Fibroblast of upper back skin (primary cell): Measurements from ENCODE around the gene SEPHS1.
"Not testable (repeated sequence)": the region's sequence is repeated elsewhere in the genome, so short reads cannot be mapped to it uniquely, and the experiment has no call there.

Experiments used
- DNase-seq: peaks from one replicate; pipeline ENCODE4 v3.0.0-alpha.2; 2013

Gene SEPHS1

DNA sequence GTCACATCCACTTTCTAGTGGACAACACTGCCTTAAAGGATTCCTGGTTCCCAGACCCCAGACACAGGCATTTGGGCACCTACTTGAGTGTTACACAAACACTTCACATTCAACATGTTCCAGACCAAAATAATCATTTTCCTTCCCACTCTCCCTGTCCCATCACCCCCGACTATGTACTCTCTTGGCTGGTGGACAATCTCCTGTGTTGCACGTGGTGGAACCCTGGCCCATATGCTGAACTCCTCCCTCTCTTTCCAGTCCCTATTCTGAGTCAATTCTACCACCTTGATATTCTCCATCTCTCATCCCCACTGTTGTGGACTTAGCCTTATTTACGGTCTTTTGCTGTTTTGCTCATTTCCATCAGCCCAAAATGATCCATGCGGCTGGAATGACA, 8.3 kb upstream of the SEPHS1 start:
- DNase-seq: no peak

DNA sequence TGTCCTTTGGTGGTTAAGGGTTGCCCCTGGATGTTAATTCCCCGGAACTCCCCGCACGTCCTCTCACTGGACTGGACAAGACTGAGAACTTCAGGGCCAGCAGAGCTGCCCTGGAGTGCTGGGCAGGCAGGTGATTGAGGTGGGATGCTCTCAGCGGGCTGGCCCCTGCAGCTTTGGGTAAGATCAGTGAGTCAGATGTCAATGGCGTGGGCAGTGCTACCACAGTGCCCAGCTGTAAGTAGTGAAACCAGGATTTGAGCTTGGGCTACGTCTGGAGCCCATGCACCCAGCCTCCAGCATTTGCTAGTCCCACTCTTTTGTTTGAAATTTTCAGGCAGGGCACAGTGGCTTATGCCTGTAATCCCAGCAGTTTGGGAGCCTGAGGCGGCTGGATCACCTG, 6.7 kb upstream of the SEPHS1 start:
- DNase-seq: no peak

- no peak for DNase-seq
Measured at GRCh38 chr10:13352519-13352918, 4.4 kb upstream of the SEPHS1 start.

GRCh38 chr10:13351340-13351915, 3.3 kb upstream of the SEPHS1 start:
- DNase-seq: no peak

GRCh38 chr10:13349463-13350274, 1.6 kb upstream of the SEPHS1 start:
- peak; percentile 56 for DNase-seq

GRCh38 chr10:13347500-13348156, 465 bp downstream of the SEPHS1 start:
- peak; percentile 77 for DNase-seq

DNA sequence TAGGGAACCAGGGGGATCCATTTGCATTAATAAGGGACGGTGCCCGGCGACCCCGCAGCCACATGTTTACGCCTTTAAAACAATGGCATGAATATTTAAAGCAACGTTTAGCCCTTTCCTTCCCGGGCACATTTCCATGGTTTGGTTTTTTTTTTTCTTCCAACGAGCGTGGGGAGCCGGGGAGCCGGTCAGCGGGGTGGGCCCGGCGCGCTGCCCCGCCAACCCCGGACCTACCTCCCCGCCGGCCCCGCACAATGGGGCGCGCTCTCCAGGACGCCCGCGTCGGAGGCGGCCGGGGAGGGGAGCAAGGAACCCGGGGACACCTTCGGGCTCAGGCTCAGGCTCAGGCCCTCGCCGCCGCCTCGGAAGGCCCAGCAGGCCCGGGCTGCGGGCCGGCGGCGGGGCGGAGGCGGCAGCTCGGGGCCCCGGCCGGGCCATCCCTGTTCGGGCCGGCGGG, 1.0 kb downstream of the SEPHS1 start:
- DNase-seq: peak; percentile 16

DNA sequence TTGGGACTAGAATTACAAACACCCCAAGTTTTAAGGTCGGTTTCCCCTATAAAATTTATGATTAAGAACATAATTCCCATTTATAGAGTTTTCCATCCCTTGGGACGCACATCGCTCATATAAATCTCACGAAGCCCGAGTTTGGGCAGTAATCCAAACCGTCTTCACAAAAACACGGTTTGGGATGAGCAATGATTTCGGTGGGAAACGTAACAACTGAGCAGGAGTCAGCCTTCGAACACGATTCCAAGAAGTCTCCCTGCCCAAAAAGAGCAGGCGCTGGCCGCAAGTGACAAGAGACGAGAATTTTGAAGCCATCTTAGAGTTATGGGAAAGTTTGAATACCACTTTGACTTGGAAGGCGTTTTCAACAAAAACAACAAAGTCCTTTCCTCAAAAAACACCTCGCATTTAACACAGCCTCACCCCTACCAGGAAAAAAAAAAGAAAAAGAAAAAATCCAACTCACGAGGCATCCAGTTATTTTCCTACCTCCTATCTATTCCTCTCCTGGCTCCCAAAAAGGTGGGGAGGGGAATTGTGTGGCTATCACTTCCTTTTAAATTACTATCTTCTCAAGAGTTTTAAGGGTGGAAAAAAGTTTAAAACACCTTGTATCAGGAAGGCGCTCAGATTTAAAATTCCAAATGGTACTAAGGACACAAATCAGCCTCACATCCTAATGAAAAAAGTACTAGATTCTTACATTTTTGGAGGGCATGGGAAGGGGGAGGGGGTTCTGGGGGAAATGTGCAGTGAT, 1.6 kb downstream of the SEPHS1 start:
- DNase-seq: peak; percentile 82

GRCh38 chr10:13340626-13341376, 7.3 kb downstream of the SEPHS1 start:
- DNase-seq: no peak

- no peak for DNase-seq
Measured at GRCh38 chr10:13340068-13340467, 8.0 kb downstream of the SEPHS1 start.

DNA sequence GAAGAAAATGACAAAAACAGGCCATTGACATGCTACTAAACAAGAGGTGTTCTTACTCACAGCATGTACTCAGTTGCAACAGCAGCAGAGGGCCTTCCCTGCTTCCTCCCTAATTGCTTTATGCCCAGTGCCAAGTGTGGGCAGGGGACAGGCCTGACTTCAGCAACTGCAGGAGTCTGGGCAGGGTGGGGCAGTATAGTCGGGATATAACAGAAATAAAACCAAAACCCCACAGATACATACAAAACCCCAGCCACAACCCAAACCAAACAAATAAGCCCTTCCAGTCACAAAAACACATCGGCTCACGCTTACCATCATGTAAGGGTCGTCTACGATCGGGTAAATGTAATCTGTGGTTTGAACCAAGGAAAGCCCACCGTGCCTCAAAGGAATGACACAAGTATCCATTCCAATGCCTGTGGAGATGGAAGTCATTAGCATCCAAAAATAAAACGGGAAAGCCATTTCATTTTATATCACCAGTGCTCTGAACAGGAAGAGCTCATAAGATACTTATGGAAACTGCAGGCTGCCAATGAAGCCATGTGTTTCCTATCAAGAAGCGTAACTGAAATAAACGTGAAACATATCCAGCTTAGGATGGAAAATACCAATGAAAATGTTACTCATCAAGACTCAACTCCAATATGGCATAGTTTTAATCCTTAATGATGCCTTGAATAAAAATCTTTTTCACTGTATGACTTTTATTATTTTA, 9.5 kb downstream of the SEPHS1 start:
- peak; percentile 90 for DNase-seq

DNA sequence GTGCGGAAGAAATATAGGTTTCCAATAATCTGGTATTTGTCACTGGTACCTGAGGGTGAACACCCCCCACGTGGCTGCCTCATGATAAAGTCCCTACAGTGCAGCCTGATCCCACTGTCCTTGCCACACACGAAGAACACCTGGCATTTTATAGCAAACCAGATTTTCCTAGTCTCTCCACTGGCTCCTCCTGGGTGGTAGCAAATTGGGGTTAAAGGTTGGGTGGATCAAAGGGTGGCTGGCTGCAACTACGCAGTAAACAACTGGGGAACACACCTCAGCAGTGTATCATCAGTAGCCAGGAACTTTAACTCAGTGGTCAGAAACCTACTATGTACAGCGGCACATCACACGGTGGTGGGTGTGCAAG, 10.3 kb downstream of the SEPHS1 start:
- no peak for DNase-seq

DNA sequence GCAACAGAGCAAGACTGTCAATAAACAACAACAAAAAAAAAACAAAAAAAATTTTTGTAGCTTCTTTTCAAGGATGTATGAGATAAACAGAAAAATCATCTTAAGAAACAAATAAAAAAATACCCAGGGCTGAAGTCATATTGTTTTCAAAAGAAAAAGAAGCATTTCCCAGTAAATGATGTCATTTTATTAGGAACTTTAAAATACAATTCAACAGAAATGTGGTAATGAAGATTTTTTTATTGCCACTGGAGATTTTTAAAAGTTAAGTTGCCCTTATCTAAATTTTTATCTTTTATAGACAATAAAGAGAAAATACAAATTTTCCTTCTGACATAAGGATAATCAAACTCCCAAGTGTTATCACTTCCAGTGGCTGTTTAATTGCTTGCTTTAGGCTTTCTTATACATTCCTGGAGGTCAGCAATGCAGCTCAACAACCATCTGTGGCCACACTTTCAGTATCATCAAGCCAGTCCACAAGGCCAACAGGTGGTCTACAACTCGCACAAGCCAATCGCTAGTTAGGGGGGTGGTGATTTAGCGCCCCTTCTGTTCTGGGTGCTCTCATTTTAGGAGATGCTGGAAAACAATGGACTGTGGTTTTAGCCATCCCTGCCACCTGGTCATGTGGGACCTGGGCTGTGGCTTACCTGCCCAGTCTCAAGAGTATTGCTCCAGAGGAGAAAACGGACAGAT, 10.8 kb downstream of the SEPHS1 start:
- no peak for DNase-seq

GRCh38 chr10:13335881-13336280, 12.2 kb downstream of the SEPHS1 start:
- no peak for DNase-seq

GRCh38 chr10:13334556-13334955, 13.5 kb downstream of the SEPHS1 start:
- DNase-seq: no peak

GRCh38 chr10:13331646-13332045, 16.4 kb downstream of the SEPHS1 start:
- DNase-seq: peak; percentile 36

DNA sequence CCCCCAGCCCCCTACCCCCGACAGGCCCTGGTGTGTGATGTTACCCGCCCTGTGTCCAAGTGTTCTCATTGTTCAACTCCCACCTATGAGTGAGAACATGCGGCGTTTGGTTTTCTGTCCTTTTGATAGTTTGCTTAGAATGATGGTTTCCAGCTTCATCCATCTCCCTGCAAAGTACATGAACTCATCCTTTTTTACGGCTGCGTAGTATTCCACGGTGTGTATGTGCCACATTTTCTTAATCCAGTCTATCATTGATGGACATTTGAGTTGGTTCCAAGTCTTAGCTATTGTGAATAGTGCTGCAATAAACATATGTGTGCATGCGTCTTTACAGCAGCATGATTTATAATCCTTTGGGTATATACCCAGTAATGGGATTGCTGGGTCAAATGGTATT, 17.1 kb downstream of the SEPHS1 start:
- not testable (repeated sequence) for DNase-seq

DNA sequence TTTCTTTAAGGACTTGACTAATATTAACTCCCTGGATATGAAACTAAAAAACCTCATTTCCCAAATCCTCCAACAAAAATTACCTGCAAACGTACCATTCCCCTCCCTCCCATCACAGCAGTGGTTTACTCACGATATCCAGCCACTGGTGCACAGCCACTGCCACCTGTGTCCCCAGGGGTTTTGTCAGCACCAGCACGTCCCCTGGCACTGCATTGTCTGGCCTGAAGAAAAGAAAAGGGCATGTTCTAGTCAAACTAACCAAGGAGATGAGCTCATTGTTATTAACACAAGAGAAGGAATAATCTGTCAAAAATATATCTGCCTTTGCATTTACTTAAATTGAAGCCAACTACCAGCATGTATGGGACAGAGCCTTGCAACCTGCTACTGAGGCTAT, 18.5 kb downstream of the SEPHS1 start:
- no peak for DNase-seq

DNA sequence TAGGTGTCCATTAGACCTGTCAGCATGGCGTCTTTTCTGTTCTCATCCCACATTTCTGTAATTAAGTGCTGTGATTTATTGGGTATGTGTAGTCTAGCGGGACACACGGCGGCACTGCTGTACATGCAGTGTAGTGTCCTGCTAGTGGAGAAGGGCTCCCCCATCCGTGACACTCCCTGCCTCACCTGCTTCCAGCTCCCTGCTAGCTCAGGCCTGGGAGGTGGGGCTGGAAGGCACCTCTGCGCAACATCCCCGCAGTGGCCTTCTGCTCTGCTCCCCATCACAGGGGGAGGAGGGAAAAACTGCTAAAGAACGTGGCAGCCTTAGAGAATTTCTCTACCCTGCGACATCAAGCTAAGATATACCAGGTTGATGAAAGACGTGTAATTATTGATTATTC, 19.5 kb downstream of the SEPHS1 start:
- no peak for DNase-seq

DNA sequence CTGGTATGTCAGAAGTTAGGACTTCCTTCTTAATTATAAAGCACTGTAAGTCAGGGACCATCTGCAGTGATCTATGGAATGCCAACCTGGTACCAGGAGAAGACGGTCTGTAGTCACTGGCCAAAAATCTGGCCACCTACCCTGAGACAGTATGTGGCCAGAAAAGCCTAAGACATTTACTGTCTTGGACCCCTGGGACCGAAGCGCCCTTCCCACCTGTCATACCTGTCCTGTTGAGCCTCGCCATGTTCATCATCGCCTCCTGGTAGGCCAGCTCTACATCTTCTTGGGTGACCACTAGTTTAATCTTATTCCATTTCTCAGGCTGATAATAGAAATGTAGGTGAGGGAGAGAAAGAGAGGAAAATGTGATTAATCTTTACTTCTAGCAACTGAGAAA, 20.0 kb downstream of the SEPHS1 start:
- DNase-seq: no peak

DNA sequence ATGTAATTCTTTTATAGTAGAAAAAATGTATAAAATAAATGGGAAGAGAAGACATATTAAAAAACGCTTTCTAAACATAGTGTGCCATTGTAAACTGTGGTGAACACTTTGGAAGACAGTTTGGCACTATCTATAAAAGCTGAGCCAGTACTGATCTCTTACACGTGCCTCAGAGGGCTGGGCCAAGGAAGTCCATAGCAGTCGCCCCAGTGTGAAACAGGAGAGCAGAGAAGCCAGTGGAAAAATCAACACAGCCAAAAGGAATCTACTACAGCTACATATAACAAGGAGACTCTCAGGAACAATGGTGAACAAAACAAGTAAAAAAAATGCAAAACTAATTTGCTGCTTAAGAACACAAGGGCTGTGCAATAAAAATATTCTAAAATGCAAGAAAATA, 20.6 kb downstream of the SEPHS1 start:
- DNase-seq: no peak
